IPS DF 4.7 (cell line): ENCODE results near the gene SLC12A7.
"Not testable (repeated sequence)": the region's sequence is repeated elsewhere in the genome, so short reads cannot be mapped to it uniquely, and the experiment has no call there.

Source experiments
- DNase-seq: peaks from one replicate; pipeline ENCODE4 v3.0.0-alpha.2; 2013; ENCODE audit warnings: low spot score; ENCODE audit errors: extremely low read depth

SLC12A7 gene

GRCh38 chr5:1008451-1009358 lies 103.2 kb downstream of the SLC12A7 start, which contains the start of gene NKD2:
TSS of gene NKD2 (plus strand) at chr5:1008802. CDS start at chr5:1009058, 256 bp downstream.
- DNase-seq, result no peak

- no peak for DNase-seq
These were observed 104.0 kb downstream of the SLC12A7 start for GRCh38 chr5:1007681-1008450.

- no peak for DNase-seq
These were observed 104.6 kb downstream of the SLC12A7 start for GRCh38 chr5:1007221-1007680.

GRCh38 chr5:1006656-1007071 lies 105.2 kb downstream of the SLC12A7 start:
- DNase-seq, result no peak

- DNase-seq, result no peak
These were observed 105.8 kb downstream of the SLC12A7 start for GRCh38 chr5:1005904-1006655.

GRCh38 chr5:1005249-1005851 lies 106.5 kb downstream of the SLC12A7 start:
- no peak for DNase-seq

GRCh38 chr5:1004461-1005248 lies 107.2 kb downstream of the SLC12A7 start:
- no peak for DNase-seq

GRCh38 chr5:1003296-1003937 lies 108.4 kb downstream of the SLC12A7 start:
- no peak for DNase-seq

- DNase-seq, result no peak
These were observed 109.0 kb downstream of the SLC12A7 start for GRCh38 chr5:1002836-1003235.

GRCh38 chr5:1002271-1002546 lies 109.7 kb downstream of the SLC12A7 start:
- no peak for DNase-seq

GRCh38 chr5:1001406-1002270 lies 110.2 kb downstream of the SLC12A7 start:
- DNase-seq, result no peak

- DNase-seq, result not testable (repeated sequence)
These were observed 111.0 kb downstream of the SLC12A7 start for GRCh38 chr5:1000831-1001230.
